Panc1 (cell line): ENCODE data around the gene IQSEC1. TPM values are rescaled to one million over a fixed set of nuclear protein-coding genes. Genes with fewer than 3 reads are reported as not detected.

Experiments used
- ATAC-seq: fragments of 200-7000 bp; cut with Tn5 transposase; 2 replicates; pipeline ENCODE4 v1.9.1; 2020; ENCODE audit warnings: mild to moderate bottlenecking, moderate library complexity
- BruUV-seq: library from RNA; stranded (reverse); fragments of 400-500 nt; replicated peaks from 2 replicates; lab custom pipeline; 2021; lab: Mats Ljungman, UMichigan
- CTCF ChIA-PET: fragments of 300-600 bp; sonication (Branson Sonifier 250); formaldehyde crosslinking; loops from one replicate; lab custom pipeline; 2022; ENCODE audit warnings: antibody characterized with exemption; lab: Charles Lee
- POLR2A ChIA-PET: fragments of 300-600 bp; sonication (Branson Sonifier 250); formaldehyde crosslinking; loops from one replicate; lab custom pipeline; 2022; ENCODE audit warnings: antibody characterized with exemption; lab: Charles Lee
- DNase-seq: peaks from one replicate; pipeline ENCODE4 v3.0.0-alpha.2; 2010; ENCODE audit warnings: low read depth, low spot score
- H3K27ac ChIP-seq: 2 replicates; pipeline ENCODE4 v1.5.1; 2011; ENCODE audit warnings: mild to moderate bottlenecking, low read length, inconsistent platforms
- H3K27me3 ChIP-seq: fragments of 200-500 bp; sonication (Bioruptor generic); 2 replicates; pipeline ENCODE4 v1.6.0; 2014; ENCODE audit warnings: low read length, inconsistent platforms; ENCODE audit not compliant: control insufficient read depth, insufficient read depth
- H3K36me3 ChIP-seq: fragments of 200-500 bp; sonication (Bioruptor generic); 2 replicates; pipeline ENCODE4 v1.5.1; 2014; ENCODE audit warnings: inconsistent platforms, mild to moderate bottlenecking, low read length, moderate library complexity; ENCODE audit not compliant: control insufficient read depth, insufficient read depth
- H3K4me1 ChIP-seq: 2 replicates; pipeline ENCODE4 v1.5.1; 2011; ENCODE audit warnings: inconsistent platforms, mild to moderate bottlenecking, low read length, moderate library complexity; ENCODE audit not compliant: control insufficient read depth, insufficient read depth
- H3K4me3 ChIP-seq, 2 experiments: 2 replicates each; pipeline ENCODE4 v1.5.1; 2011 to 2012; ENCODE audit warnings: low read depth in 2 of 2, low read length in 2 of 2, mild to moderate bottlenecking in 2 of 2, inconsistent platforms in 1 of 2, moderate library complexity in 1 of 2
- H3K9me3 ChIP-seq: fragments of 200-500 bp; sonication (Bioruptor generic); 2 replicates; pipeline ENCODE4 v1.5.1; 2014; ENCODE audit warnings: low read depth, mild to moderate bottlenecking, inconsistent platforms, low read length, moderate library complexity; ENCODE audit not compliant: control insufficient read depth, insufficient read depth
- POLR2AphosphoS5 ChIP-seq: IDR thresholded peaks from 2 replicates; pipeline ENCODE4 v1.6.1; 2012; ENCODE audit warnings: mild to moderate bottlenecking, low read depth, low read length, moderate library complexity
- SIN3A ChIP-seq: IDR thresholded peaks from 2 replicates; pipeline ENCODE4 v1.6.1; 2012; ENCODE audit warnings: low read depth, mild to moderate bottlenecking, low read length, moderate library complexity, borderline replicate concordance; ENCODE audit not compliant: insufficient read depth
- TCF7L2 ChIP-seq: IDR thresholded peaks from 2 replicates; pipeline ENCODE4 v1.6.1; 2011; ENCODE audit warnings: mild to moderate bottlenecking, low read depth, low read length, inconsistent platforms
- in situ Hi-C: cut with HindIII; loops from 2 replicates; pipeline ENCODE4 v1.10.0; 2016; ENCODE audit warnings: low sequenced_read_pairs, low pct_unique_long_range_greater_than_20kb
- intact Hi-C: fragments of 100-400 bp; cut with micrococcal nuclease; formaldehyde crosslinking; loops from one replicate; pipeline ENCODE4 v1.10.0; 2022; ENCODE audit not compliant: unreplicated experiment
- total RNA-seq: library from RNA; stranded (reverse); gene quantifications from one replicate; pipeline ENCODE4 v1.2.1, GENCODE V29; 2021; ENCODE audit not compliant: unreplicated experiment
- TF ChIP-seq, protein P1 (sequence below): fragments of 450-650 bp; IDR thresholded peaks from 2 replicates; pipeline ENCODE4 v1.5.1; 2017; ENCODE audit warnings: mild to moderate bottlenecking
- TF ChIP-seq, protein P2 (sequence below), 2 experiments: IDR thresholded peaks; 2 replicates each; pipeline ENCODE4 v1.6.1; 2011 to 2012; ENCODE audit warnings: low read depth in 2 of 2, control low read depth in 1 of 2, low read length in 1 of 2, mild to moderate bottlenecking in 1 of 2, moderate library complexity in 1 of 2; ENCODE audit not compliant: insufficient read depth in 1 of 2

Gene IQSEC1
- total RNA-seq, 1 experiment from 2014 or later = 28.4 TPM

DNA sequence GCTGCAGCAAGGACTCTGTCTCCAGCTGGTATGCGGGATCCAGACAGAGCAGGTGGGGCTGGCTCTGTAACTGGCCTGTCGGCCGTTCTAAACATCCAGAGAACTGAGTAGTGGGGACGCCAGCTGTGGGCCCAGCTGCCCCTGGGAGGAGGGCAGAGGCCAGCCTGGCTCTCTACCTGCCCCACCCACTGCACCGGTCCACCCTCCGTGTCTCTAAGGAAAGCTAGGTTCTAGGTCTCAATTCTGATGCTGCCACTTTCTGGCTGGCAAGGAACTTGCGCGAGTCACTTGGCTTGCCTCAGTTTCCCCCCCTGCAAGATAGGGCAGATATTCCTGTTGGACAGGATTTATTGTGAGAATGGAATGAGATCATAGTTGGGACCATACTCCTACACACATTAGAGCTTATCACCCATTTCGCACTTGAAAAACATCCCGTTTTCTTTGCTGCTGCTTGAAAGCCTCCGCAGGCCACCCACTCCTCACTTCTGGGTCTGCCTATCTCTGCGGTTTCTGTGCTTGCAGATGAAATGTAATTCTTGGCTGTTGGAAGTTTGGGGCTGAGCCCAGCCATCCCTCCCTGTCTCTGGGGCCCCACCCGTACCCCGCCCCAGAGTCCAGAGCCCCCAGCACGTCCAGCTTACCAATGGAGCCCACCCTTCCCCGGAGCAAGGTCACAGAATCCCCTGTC is 65.8 kb downstream of the IQSEC1 start:
- Histone ChIP-seq H3K27ac (no peak overlapping the region), H3K27me3 (no peaks in the 10 kb centered on the region), H3K9me3 (no peaks in the 10 kb centered on the region), H3K4me1 (no peaks in the 10 kb centered on the region; the same call in 1 of the 2 replicates), H3K4me3 (no peak overlapping the region), H3K36me3 (no peaks in the 10 kb centered on the region)
- CTCF ChIA-PET = no interaction called here
- POLR2A ChIA-PET = no interaction called here
- ATAC-seq (no peak), DNase-seq (no peak)
- intact Hi-C loops (no loop called here), in situ Hi-C loops (no loop called here)
- no TSS peak for BruUV-seq
- TF ChIP-seq, protein P1, sequence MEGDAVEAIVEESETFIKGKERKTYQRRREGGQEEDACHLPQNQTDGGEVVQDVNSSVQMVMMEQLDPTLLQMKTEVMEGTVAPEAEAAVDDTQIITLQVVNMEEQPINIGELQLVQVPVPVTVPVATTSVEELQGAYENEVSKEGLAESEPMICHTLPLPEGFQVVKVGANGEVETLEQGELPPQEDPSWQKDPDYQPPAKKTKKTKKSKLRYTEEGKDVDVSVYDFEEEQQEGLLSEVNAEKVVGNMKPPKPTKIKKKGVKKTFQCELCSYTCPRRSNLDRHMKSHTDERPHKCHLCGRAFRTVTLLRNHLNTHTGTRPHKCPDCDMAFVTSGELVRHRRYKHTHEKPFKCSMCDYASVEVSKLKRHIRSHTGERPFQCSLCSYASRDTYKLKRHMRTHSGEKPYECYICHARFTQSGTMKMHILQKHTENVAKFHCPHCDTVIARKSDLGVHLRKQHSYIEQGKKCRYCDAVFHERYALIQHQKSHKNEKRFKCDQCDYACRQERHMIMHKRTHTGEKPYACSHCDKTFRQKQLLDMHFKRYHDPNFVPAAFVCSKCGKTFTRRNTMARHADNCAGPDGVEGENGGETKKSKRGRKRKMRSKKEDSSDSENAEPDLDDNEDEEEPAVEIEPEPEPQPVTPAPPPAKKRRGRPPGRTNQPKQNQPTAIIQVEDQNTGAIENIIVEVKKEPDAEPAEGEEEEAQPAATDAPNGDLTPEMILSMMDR = no peak
- TF ChIP-seq, protein P2, sequence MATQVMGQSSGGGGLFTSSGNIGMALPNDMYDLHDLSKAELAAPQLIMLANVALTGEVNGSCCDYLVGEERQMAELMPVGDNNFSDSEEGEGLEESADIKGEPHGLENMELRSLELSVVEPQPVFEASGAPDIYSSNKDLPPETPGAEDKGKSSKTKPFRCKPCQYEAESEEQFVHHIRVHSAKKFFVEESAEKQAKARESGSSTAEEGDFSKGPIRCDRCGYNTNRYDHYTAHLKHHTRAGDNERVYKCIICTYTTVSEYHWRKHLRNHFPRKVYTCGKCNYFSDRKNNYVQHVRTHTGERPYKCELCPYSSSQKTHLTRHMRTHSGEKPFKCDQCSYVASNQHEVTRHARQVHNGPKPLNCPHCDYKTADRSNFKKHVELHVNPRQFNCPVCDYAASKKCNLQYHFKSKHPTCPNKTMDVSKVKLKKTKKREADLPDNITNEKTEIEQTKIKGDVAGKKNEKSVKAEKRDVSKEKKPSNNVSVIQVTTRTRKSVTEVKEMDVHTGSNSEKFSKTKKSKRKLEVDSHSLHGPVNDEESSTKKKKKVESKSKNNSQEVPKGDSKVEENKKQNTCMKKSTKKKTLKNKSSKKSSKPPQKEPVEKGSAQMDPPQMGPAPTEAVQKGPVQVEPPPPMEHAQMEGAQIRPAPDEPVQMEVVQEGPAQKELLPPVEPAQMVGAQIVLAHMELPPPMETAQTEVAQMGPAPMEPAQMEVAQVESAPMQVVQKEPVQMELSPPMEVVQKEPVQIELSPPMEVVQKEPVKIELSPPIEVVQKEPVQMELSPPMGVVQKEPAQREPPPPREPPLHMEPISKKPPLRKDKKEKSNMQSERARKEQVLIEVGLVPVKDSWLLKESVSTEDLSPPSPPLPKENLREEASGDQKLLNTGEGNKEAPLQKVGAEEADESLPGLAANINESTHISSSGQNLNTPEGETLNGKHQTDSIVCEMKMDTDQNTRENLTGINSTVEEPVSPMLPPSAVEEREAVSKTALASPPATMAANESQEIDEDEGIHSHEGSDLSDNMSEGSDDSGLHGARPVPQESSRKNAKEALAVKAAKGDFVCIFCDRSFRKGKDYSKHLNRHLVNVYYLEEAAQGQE (IDR thresholded peaks at IDR 0.05; ENCODE audit: insufficient read depth in 1 of 2, low read depth in 2 of 2, low read length in 1 of 2) = no peak
- TF ChIP-seq TCF7L2 (no peak), SIN3A (no peak), POLR2AphosphoS5 (no peak)

DNA sequence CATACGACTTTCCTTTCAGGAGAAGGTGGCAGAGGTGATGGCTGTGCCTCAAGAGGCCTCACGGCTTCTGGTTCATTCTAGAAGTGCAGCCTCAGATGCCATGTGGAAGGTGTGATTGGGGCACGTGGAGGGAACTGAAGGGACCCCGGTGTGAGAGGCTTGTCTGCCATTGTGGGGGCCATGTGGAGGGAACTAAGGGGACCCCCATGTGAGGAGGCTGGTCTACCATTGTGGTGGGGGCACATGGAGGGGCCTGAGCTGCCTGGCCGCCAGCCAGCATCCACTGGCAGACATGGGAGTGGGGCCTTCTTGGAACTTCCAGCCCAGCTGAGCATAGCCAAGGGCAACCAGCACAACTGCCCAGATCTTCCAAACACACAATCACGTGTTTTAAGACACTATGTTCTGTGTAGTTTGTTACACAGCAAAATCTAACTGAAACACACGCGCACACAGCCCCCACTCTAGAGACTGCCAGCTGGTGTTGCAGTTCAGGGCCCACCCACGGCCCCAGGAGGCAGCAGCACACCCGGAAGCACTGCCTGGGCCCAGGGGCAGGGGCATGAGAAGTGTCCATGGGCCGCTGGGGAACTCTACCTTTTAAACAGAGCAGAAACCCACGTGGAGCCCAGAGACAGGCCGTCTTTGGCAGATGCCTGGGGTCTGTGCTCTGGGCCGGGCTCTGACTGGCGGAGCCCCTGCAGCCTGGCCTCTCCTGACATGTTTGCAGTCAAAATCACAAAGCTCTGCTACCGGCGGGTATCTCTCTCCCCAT is 66.8 kb downstream of the IQSEC1 start:
- in situ Hi-C loops (no loop called here), intact Hi-C loops (no loop called here)
- ATAC-seq (no peak), DNase-seq (no peak)
- CTCF ChIA-PET = no interaction called here
- Histone ChIP-seq H3K9me3 (no peaks in the 10 kb centered on the region), H3K36me3 (no peaks in the 10 kb centered on the region), H3K27ac (no peak overlapping the region), H3K4me3 (no peak overlapping the region), H3K4me1 (no peaks in the 10 kb centered on the region; the same call in 1 of the 2 replicates), H3K27me3 (no peaks in the 10 kb centered on the region)
- BruUV-seq = no TSS peak
- POLR2A ChIA-PET = no interaction called here
- TF ChIP-seq TCF7L2 = no peak
- TF ChIP-seq, protein P1 = no peak
- TF ChIP-seq, protein P2 (IDR thresholded peaks at IDR 0.05; ENCODE audit: insufficient read depth in 1 of 2, low read depth in 2 of 2, low read length in 1 of 2) = no peak
- TF ChIP-seq SIN3A = no peak
